ENCODE data around the gene ARHGDIG. TPM values are rescaled to one million over a fixed set of nuclear protein-coding genes. Genes with fewer than 3 reads are reported as not detected.
"Not testable (repeated sequence)": the region's sequence is repeated elsewhere in the genome, so short reads cannot be mapped to it uniquely, and the experiment has no call there.

The ARHGDIG gene
- total and polyA plus RNA-seq, 9 donors, result 0.10 to 0.77 TPM; not detected in 7

GRCh38 chr16:255183-255582 lies 25.2 kb upstream of the ARHGDIG start:
- Histone ChIP-seq H3K9me3 (no peaks in the 10 kb centered on the region), H3K4me3 (no peak overlapping the region), H3K4me1 (ENCODE audit: insufficient read depth) (no peaks in the 10 kb centered on the region), H3K36me3 (no peaks in the 10 kb centered on the region), H3K27ac (no peak overlapping the region), H3K27me3 (no peaks in the 10 kb centered on the region)
- TF ChIP-seq CTCF (IDR thresholded peaks at IDR 0.05) (no peak), POLR2A (IDR thresholded peaks at IDR 0.05) (no peak), EP300 (IDR thresholded peaks at IDR 0.05) (no peak)
- intact Hi-C loops (cut with DNase I), result no loop called here
- no peak for DNase-seq
- 96 to 98% (median 98%) methylated on average over 6 of the region's 6 CpGs for WGBS, 3 donors

- H3K9me3 ChIP-seq; H3K4me1 ChIP-seq (ENCODE audit: insufficient read depth); H3K27me3 ChIP-seq; DNase-seq; H3K36me3 ChIP-seq; intact Hi-C loops (cut with DNase I); H3K4me3 ChIP-seq; H3K27ac ChIP-seq: not testable (repeated sequence)
- WGBS, 3 donors, result 93 to 94% (median 94%) methylated on average over 10 to 13 of the region's 13 CpGs
Measured at GRCh38 chr16:258091-258490, 22.3 kb upstream of the ARHGDIG start.

GRCh38 chr16:259226-259625 lies 21.2 kb upstream of the ARHGDIG start:
- Histone ChIP-seq H3K27me3 (no peaks in the 10 kb centered on the region), H3K36me3 (no peaks in the 10 kb centered on the region), H3K27ac (no peak overlapping the region), H3K4me3 (no peak overlapping the region), H3K4me1 (ENCODE audit: insufficient read depth) (no peaks in the 10 kb centered on the region), H3K9me3 (no peaks in the 10 kb centered on the region)
- intact Hi-C loops (cut with DNase I), result no loop called here
- WGBS, 3 donors, result 30 to 59% (median 42%) methylated on average over 10 of the region's 10 CpGs
- no peak for DNase-seq
- no peak for TF ChIP-seq CTCF (IDR thresholded peaks at IDR 0.05)
- TF ChIP-seq POLR2A (IDR thresholded peaks at IDR 0.05), result no peak

- intact Hi-C loops (cut with DNase I), result no loop called here
- H3K27ac ChIP-seq, result no peak overlapping the region
- WGBS, 3 donors, result 86 to 92% (median 87%) methylated on average over 13 of the region's 13 CpGs
- H3K36me3 ChIP-seq, result no peaks in the 10 kb centered on the region
- no peaks in the 10 kb centered on the region for H3K27me3 ChIP-seq
- H3K4me1 ChIP-seq (ENCODE audit: insufficient read depth), result no peaks in the 10 kb centered on the region
- no peaks in the 10 kb centered on the region for H3K9me3 ChIP-seq
- TF ChIP-seq EP300 (IDR thresholded peaks at IDR 0.05), result no peak
- no peak for TF ChIP-seq POLR2A (IDR thresholded peaks at IDR 0.05)
- no peak for TF ChIP-seq CTCF (IDR thresholded peaks at IDR 0.05)
- DNase-seq, result no peak
- no peak overlapping the region for H3K4me3 ChIP-seq
Measured at GRCh38 chr16:259814-260253, 20.6 kb upstream of the ARHGDIG start.

- no peaks in the 10 kb centered on the region for H3K27me3 ChIP-seq
- WGBS, 3 donors, result 93 to 95% (median 93%) methylated on average over 19 of the region's 19 CpGs
- TF ChIP-seq CTCF (IDR thresholded peaks at IDR 0.05), result no peak
- no peak for TF ChIP-seq POLR2A (IDR thresholded peaks at IDR 0.05)
- TF ChIP-seq EP300 (IDR thresholded peaks at IDR 0.05), result no peak
- no peak overlapping the region for H3K4me3 ChIP-seq
- no peak overlapping the region for H3K27ac ChIP-seq
- intact Hi-C loops (cut with DNase I), result no loop called here
- H3K4me1 ChIP-seq (ENCODE audit: insufficient read depth), result no peaks in the 10 kb centered on the region
- no peaks in the 10 kb centered on the region for H3K36me3 ChIP-seq
- H3K9me3 ChIP-seq, result no peaks in the 10 kb centered on the region
- no peak for DNase-seq
Measured at GRCh38 chr16:260326-260725, 20.1 kb upstream of the ARHGDIG start.
